Upper lobe of left lung (tissue), 6 donors: ENCODE results near the gene DLK1. TPM values are rescaled to one million over a fixed set of nuclear protein-coding genes. Genes with fewer than 3 reads are reported as not detected.

Experiments
- ATAC-seq, 2 donors: fragments of 200-7000 bp; cut with Tn5 transposase; one replicate each; pipeline ENCODE4 v1.9.1; 2022; ENCODE audit warnings: mild to moderate bottlenecking in 2 of 2, moderate library complexity in 2 of 2; ENCODE audit not compliant: low FRiP score in 2 of 2
- DNase-seq, 2 donors: peaks; one replicate each; pipeline ENCODE4 v3.0.0-alpha.2; 2019 to 2020
- H3K27ac ChIP-seq, 4 donors: fragments of 200-600 bp; sonication (generic); one replicate each; pipeline ENCODE4 v1.5.1; 2016 to 2019
- H3K27me3 ChIP-seq, 4 donors: fragments of 200-600 bp; sonication (generic); one replicate each; pipeline ENCODE4 v1.5.1; 2017 to 2019
- H3K36me3 ChIP-seq, 4 donors: fragments of 200-600 bp; sonication (generic); one replicate each; pipeline ENCODE4 v1.5.1; 2016 to 2019
- H3K4me1 ChIP-seq, 4 donors: fragments of 200-600 bp; sonication (generic); one replicate each; pipeline ENCODE4 v1.5.1; 2018 to 2019
- H3K4me3 ChIP-seq, 4 donors: fragments of 200-600 bp; sonication (generic); one replicate each; pipeline ENCODE4 v1.5.1; 2017 to 2019; ENCODE audit warnings: mild to moderate bottlenecking in 2 of 4, moderate library complexity in 1 of 4
- H3K9me3 ChIP-seq, 4 donors: fragments of 200-600 bp; sonication (generic); one replicate each; pipeline ENCODE4 v1.5.1; 2018 to 2019
- EP300 ChIP-seq, 4 donors: sonication (generic); formaldehyde crosslinking; IDR thresholded peaks; one replicate each; pipeline ENCODE4 v1.5.1; 2017; ENCODE audit warnings: antibody characterized with exemption in 4 of 4, control low read depth in 2 of 4
- POLR2A ChIP-seq, 4 donors: fragments of 450-650 bp; IDR thresholded peaks; one replicate each; pipeline ENCODE4 v1.5.1; 2016 to 2017; ENCODE audit warnings: antibody characterized with exemption in 4 of 4, mild to moderate bottlenecking in 2 of 4
- POLR2AphosphoS5 ChIP-seq, 2 donors: sonication (generic); formaldehyde crosslinking; IDR thresholded peaks; one replicate each; pipeline ENCODE4 v1.5.1; 2017; ENCODE audit warnings: antibody characterized with exemption in 2 of 2
- WGBS, 2 donors: methylation state at CpG; one replicate each; pipeline ENCODE4 v1.1.5; 2017 to 2018; 5-methylcytosine and 5-hydroxymethylcytosine counted together
- total RNA-seq, 6 donors: library from RNA; depleted of rRNA in 4 of 6; stranded (reverse); fragments of >200 nt in 4 of 6; gene quantifications; one replicate each; pipeline versions ENCODE4 v1.1.0 to v1.2.1, GENCODE V29; 2016 to 2021
- TF ChIP-seq, protein P1 (sequence below), 6 experiments: fragments of 450-650 bp in 4 of 6; fragments of 200-600 bp in 2 of 6; sonication (generic) in 2 of 6; IDR thresholded peaks; one replicate each; pipeline ENCODE4 v1.5.1; 2016 to 2019; ENCODE audit warnings: antibody characterized with exemption in 6 of 6
- donor health status: DM: no; HTN: no; CAD: no; lungs with moderate emphysema.
- donor health status: DM: no; HTN: yes; CAD: no; lungs with severe emphysema.

The DLK1 gene
- total RNA-seq, 6 donors from 2014 or later: 1.7 to 1.8 TPM; not detected in 4

DNA sequence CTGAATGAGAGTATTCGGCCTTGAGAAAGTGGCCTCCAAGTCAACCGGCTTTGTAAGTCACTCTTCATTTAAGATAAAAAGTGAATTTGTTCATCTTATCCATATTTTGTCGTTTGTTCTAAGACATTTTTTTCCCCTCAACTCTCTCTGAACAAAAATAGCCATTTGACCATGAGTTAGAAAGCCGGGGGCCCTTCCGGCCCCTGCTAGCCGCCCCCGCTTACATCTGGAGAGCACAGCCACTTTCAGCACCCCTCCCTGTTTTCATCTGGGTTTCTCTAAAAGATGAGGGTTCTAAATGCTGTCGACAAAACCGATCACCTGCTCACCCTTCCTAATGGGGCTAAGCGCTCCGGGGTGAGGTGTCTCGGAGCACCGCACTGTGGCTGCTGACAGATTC lies 30.7 kb upstream of the DLK1 start:
- ATAC-seq: no peak
- Histone ChIP-seq H3K9me3 (no peaks in the 10 kb centered on the region), H3K36me3 (no peaks in the 10 kb centered on the region), H3K27ac (no peak overlapping the region), H3K4me1 (peaks cover 0 to 5% (median 0%) of the 10 kb centered on the region in 4 donors), H3K4me3 (no peak overlapping the region), H3K27me3 (no peaks in the 10 kb centered on the region)
- TF ChIP-seq POLR2A (IDR thresholded peaks at IDR 0.05) (no peak), EP300 (IDR thresholded peaks at IDR 0.05) (no peak), POLR2AphosphoS5 (IDR thresholded peaks at IDR 0.05) (no peak)
- TF ChIP-seq, protein P1, sequence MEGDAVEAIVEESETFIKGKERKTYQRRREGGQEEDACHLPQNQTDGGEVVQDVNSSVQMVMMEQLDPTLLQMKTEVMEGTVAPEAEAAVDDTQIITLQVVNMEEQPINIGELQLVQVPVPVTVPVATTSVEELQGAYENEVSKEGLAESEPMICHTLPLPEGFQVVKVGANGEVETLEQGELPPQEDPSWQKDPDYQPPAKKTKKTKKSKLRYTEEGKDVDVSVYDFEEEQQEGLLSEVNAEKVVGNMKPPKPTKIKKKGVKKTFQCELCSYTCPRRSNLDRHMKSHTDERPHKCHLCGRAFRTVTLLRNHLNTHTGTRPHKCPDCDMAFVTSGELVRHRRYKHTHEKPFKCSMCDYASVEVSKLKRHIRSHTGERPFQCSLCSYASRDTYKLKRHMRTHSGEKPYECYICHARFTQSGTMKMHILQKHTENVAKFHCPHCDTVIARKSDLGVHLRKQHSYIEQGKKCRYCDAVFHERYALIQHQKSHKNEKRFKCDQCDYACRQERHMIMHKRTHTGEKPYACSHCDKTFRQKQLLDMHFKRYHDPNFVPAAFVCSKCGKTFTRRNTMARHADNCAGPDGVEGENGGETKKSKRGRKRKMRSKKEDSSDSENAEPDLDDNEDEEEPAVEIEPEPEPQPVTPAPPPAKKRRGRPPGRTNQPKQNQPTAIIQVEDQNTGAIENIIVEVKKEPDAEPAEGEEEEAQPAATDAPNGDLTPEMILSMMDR (IDR thresholded peaks at IDR 0.05): no peak
- no peak for DNase-seq
- WGBS, 2 donors: 76 to 84% methylated on average over 13 of the region's 13 CpGs

DNA sequence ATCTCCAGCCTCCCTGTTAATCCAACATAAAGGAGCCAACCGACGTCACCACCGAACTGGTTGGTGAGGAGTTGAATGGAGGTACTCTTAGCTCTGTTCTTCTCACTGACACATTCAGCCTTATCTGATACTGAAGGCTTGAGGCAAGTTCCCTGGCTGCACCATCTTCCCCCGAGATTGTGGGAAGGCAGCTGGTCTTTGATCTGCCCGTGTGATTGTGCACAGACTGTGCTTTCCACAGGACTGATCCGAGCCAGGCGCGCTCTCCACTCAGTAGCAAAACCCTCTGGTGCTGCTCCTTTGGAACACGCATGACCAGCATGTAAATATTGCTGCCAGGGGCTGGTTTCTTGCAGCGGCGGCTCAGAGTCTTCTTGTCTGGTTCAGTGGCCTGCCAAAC lies 30.1 kb upstream of the DLK1 start:
- Histone ChIP-seq H3K9me3 (no peaks in the 10 kb centered on the region), H3K4me1 (peaks cover 0 to 5% (median 0%) of the 10 kb centered on the region in 4 donors), H3K27ac (no peak overlapping the region), H3K36me3 (no peaks in the 10 kb centered on the region), H3K4me3 (no peak overlapping the region), H3K27me3 (no peaks in the 10 kb centered on the region)
- WGBS, 2 donors: 55 to 60% methylated on average over 6 to 11 of the region's 11 CpGs
- TF ChIP-seq POLR2AphosphoS5 (IDR thresholded peaks at IDR 0.05): no peak
- TF ChIP-seq POLR2A (IDR thresholded peaks at IDR 0.05): no peak
- ATAC-seq: no peak
- DNase-seq: no peak

DNA sequence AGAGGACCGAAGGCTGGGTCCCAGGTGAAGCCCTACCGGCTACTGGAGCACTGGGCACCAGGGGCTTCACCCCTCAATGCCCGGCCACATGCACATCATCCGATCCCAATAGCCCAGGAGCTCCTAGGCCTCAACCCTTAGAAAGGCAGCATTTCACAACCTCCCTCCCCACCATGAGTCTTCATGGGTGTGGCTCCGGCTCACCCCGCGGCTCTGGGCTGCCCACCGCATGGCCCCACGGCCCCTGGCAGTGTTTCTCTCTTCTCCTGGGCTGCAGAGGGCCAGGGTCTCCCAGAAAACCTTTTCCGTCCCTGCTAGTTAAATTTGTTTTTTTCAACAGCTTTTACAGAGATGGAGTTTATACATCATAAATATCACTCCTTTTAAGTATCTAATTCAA lies 28.6 kb upstream of the DLK1 start:
- DNase-seq (no peak), ATAC-seq (no peak)
- Histone ChIP-seq H3K27me3 (no peaks in the 10 kb centered on the region), H3K9me3 (no peaks in the 10 kb centered on the region), H3K4me1 (peaks cover 0 to 5% (median 0%) of the 10 kb centered on the region in 4 donors), H3K4me3 (no peak overlapping the region), H3K36me3 (no peaks in the 10 kb centered on the region), H3K27ac (no peak overlapping the region)
- TF ChIP-seq EP300 (IDR thresholded peaks at IDR 0.05) (no peak), POLR2AphosphoS5 (IDR thresholded peaks at IDR 0.05) (no peak), POLR2A (IDR thresholded peaks at IDR 0.05) (no peak)
- TF ChIP-seq, protein P1 (IDR thresholded peaks at IDR 0.05): no peak
- 74 to 87% methylated on average over 8 to 10 of the region's 10 CpGs for WGBS, 2 donors

DNA sequence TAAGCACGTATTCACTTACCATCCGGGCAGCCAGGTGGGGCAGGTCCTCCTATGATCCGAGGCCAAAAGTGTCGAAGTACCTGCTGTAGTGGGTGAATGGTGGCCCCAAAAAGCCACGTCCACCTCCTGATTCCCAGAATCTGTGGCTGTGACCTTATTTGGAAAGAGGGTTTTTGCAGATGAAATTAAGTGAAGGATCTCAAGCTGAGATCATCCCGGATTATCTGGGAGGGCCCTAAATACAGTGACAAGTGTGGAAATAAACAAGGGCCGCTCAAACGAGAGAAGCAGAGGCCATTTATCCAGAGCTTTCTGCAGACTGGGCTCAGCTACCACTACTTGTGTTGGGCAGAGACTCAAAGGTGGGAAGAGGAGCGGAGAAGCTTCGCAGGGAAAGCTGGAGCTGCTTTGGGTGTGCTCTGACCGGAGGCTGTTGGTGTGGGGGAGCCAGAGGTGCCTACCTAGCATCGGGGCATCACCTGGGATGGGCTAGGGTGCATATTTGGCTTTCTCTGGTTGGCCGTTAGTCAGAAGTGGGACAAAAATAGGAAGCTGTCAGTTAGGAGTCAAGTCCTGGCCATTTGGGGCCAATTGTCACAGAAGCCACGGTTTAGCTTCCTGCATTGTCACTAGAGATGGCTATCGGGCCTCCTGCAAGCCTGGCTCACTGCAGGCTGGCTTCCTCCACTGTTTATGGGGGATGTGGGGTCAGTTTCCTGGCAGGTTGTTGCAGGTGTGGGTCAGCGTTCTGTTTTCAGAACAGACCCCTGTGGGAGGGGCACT lies 27.8 kb upstream of the DLK1 start:
- Histone ChIP-seq H3K36me3 (no peaks in the 10 kb centered on the region), H3K4me3 (no peak overlapping the region), H3K9me3 (no peaks in the 10 kb centered on the region), H3K27ac (no peak overlapping the region), H3K27me3 (no peaks in the 10 kb centered on the region), H3K4me1 (no peaks in the 10 kb centered on the region)
- TF ChIP-seq, protein P1 (IDR thresholded peaks at IDR 0.05): no peak
- no peak for TF ChIP-seq POLR2A (IDR thresholded peaks at IDR 0.05)
- no peak for TF ChIP-seq POLR2AphosphoS5 (IDR thresholded peaks at IDR 0.05)
- TF ChIP-seq EP300 (IDR thresholded peaks at IDR 0.05): no peak
- ATAC-seq: no peak
- 73 to 80% methylated on average over 15 to 16 of the region's 16 CpGs for WGBS, 2 donors
- no peak for DNase-seq

DNA sequence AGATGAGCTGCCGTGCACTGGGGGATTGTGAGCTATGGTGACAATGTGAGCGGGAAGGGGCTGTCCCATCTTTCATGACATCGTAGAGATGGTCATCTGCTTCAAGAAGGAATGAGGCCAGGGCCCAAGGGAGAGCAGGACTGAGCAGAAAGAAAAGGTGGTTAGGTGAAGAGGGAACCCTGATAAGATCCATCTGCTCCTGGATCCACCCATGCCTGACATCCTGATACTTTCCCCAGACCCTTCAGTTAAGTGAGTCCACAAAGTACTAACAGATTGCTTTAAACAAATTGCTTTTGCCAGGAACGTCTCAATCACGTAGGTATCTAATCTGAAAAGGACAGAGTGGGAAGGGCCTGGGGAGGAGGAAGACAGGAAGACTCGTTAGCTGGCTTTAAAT lies 25.4 kb upstream of the DLK1 start:
- H3K4me3 ChIP-seq: no peak overlapping the region
- ATAC-seq: no peak
- H3K27me3 ChIP-seq: no peaks in the 10 kb centered on the region
- DNase-seq: no peak
- no peak for TF ChIP-seq EP300 (IDR thresholded peaks at IDR 0.05)
- TF ChIP-seq, protein P1 (IDR thresholded peaks at IDR 0.05): no peak
- TF ChIP-seq POLR2A (IDR thresholded peaks at IDR 0.05): no peak
- no peak for TF ChIP-seq POLR2AphosphoS5 (IDR thresholded peaks at IDR 0.05)
- WGBS, 2 donors: 83 to 85% methylated on average over 6 of the region's 6 CpGs
- H3K27ac ChIP-seq: no peak overlapping the region
- H3K36me3 ChIP-seq: no peaks in the 10 kb centered on the region
- no peaks in the 10 kb centered on the region for H3K9me3 ChIP-seq
- no peaks in the 10 kb centered on the region for H3K4me1 ChIP-seq
